K562 (cell line): Measurements from ENCODE around the gene SENP7. TPM values are rescaled to one million over a fixed set of nuclear protein-coding genes. Genes with fewer than 3 reads are reported as not detected.

Experiments used
- ATAC-seq: fragments of 200-7000 bp; cut with Tn5 transposase; 3 replicates; pipeline ENCODE4 v1.9.1; 2020; ENCODE audit warnings: moderate library complexity
- BruUV-seq: library from RNA; stranded (reverse); fragments of 400-500 nt; replicated peaks from 2 replicates; lab custom pipeline; 2021; lab: Mats Ljungman, UMichigan
- CTCF ChIA-PET: fragments of 300-600 bp; formaldehyde crosslinking; extraction: SDS; loops from one replicate; lab custom pipeline; 2021; ENCODE audit warnings: low intra/inter-chr PET ratio; lab: Yijun Ruan, JAX
- POLR2A ChIA-PET: fragments of 300-600, 350-650 bp; sonication (Branson Sonifier 250); formaldehyde crosslinking; extraction: SDS; loops from one replicate; lab custom pipeline; 2021; ENCODE audit warnings: antibody characterized with exemption, inconsistent platforms; lab: Yijun Ruan, JAX
- DNase-seq, 4 experiments: peaks; one replicate each; pipeline versions ENCODE4 v3.0.0 to v3.0.0-alpha.2; 2011 to 2018; ENCODE audit warnings: low spot score in 3 of 4, mixed read lengths in 3 of 4; ENCODE audit errors: extremely low read depth in 1 of 4
- FAIRE-seq: peaks from 2 replicates; lab custom pipeline; 2011; peaks lifted over from hg19 to GRCh38; lab: Jason Lieb, UNC
- H2AFZ ChIP-seq: 2 replicates; pipeline ENCODE4 v1.6.0; 2011; ENCODE audit warnings: low read depth, low read length, control low read depth, inconsistent platforms
- H3K27ac ChIP-seq: fragments of 200-600 bp; 3 replicates; pipeline ENCODE4 v1.8.0; 2011; ENCODE audit warnings: low read depth, mild to moderate bottlenecking, control low read depth, inconsistent platforms, low read length, moderate library complexity, mixed read lengths; ENCODE audit errors: extremely low read depth
- H3K27me3 ChIP-seq, 2 experiments: fragments of 300-600 bp in 1 of 2; 2 replicates in 1 of 2; 3 replicates in 1 of 2; pipeline versions ENCODE4 v1.6.0 to v1.8.0; 2011; ENCODE audit warnings: inconsistent platforms in 2 of 2, low read length in 2 of 2, mild to moderate bottlenecking in 1 of 2, mixed read lengths in 1 of 2, moderate library complexity in 1 of 2; ENCODE audit not compliant: control insufficient read depth in 2 of 2, insufficient read depth in 2 of 2
- H3K36me3 ChIP-seq: fragments of 300-600 bp; 3 replicates; pipeline ENCODE4 v1.8.0; 2011; ENCODE audit warnings: mild to moderate bottlenecking, low read length, inconsistent platforms; ENCODE audit not compliant: control insufficient read depth, insufficient read depth
- H3K4me1 ChIP-seq, 2 experiments: fragments of 200-600 bp in 1 of 2; replicated peaks in 1 of 2; 2 replicates in 1 of 2; 3 replicates in 1 of 2; pipeline versions ENCODE4 v1.5.1 to v1.8.0; 2011; ENCODE audit warnings: inconsistent platforms in 2 of 2, low read length in 2 of 2, mild to moderate bottlenecking in 1 of 2, mixed read lengths in 1 of 2, moderate library complexity in 1 of 2; ENCODE audit not compliant: control insufficient read depth in 2 of 2, insufficient read depth in 2 of 2
- H3K4me2 ChIP-seq: 2 replicates; pipeline ENCODE4 v1.6.1; 2011; ENCODE audit warnings: low read length, control low read depth, inconsistent platforms, mixed read lengths; ENCODE audit not compliant: insufficient read depth
- H3K4me3 ChIP-seq: fragments of 200-600 bp; sonication (generic), shearing (Covaris generic); 2 replicates; pipeline ENCODE4 v1.5.1; 2016; ENCODE audit warnings: control low read depth, inconsistent platforms
- H3K79me2 ChIP-seq: fragments of 200-600 bp; 3 replicates; pipeline ENCODE4 v1.8.0; 2011; ENCODE audit warnings: low read length, inconsistent platforms; ENCODE audit not compliant: control insufficient read depth, insufficient read depth
- H3K9ac ChIP-seq, 2 experiments: 2 replicates each; pipeline versions ENCODE4 v1.6.0 to v1.6.1; 2011; ENCODE audit warnings: low read depth in 2 of 2, low read length in 2 of 2, control low read depth in 1 of 2, inconsistent platforms in 1 of 2, mild to moderate bottlenecking in 1 of 2, mixed read lengths in 1 of 2; ENCODE audit not compliant: insufficient read depth in 1 of 2
- H3K9me1 ChIP-seq: one replicate; pipeline ENCODE4 v1.6.0; 2011; ENCODE audit warnings: inconsistent platforms, mild to moderate bottlenecking, low read length, moderate library complexity; ENCODE audit not compliant: control insufficient read depth, insufficient read depth
- H3K9me3 ChIP-seq: replicated peaks from 2 replicates; pipeline ENCODE4 v1.5.1; 2011; ENCODE audit warnings: low read depth, low read length, inconsistent platforms; ENCODE audit not compliant: control insufficient read depth, insufficient read depth
- H4K20me1 ChIP-seq: replicated peaks from 2 replicates; pipeline ENCODE4 v1.6.1; 2011; ENCODE audit warnings: low read length, inconsistent platforms, mixed read lengths; ENCODE audit not compliant: control insufficient read depth, insufficient read depth
- CHCHD3 ChIP-seq: fragments of 250-450 bp; sonication (Bioruptor Pico); IDR thresholded peaks from 2 replicates; pipeline ENCODE4 v2.1.2; 2022; ENCODE audit warnings: mild to moderate bottlenecking
- SIN3A ChIP-seq, 2 experiments: fragments of 150-350 bp in 1 of 2; IDR thresholded peaks; 2 replicates each; pipeline ENCODE4 v1.6.1; 2011 to 2016; ENCODE audit warnings: borderline replicate concordance in 2 of 2, low read depth in 2 of 2, low read length in 2 of 2, mild to moderate bottlenecking in 2 of 2, moderate library complexity in 2 of 2; ENCODE audit not compliant: control insufficient read depth in 1 of 2
- SMAD3 ChIP-seq: fragments of 450-650 bp; formaldehyde crosslinking; conservative IDR thresholded peaks from 2 replicates; pipeline ENCODE4 v1.4.0; 2020; ENCODE audit warnings: mild to moderate bottlenecking
- SMAD4 ChIP-seq: fragments of 250-450 bp; sonication (Bioruptor Pico); conservative IDR thresholded peaks from 2 replicates; pipeline ENCODE4 v1.8.0; 2021; ENCODE audit warnings: inconsistent platforms, mild to moderate bottlenecking, moderate library complexity
- THRAP3 ChIP-seq: fragments of 450-650 bp; IDR thresholded peaks from 2 replicates; pipeline ENCODE4 v1.6.1; 2016; ENCODE audit warnings: mild to moderate bottlenecking, inconsistent platforms, borderline replicate concordance
- ZFX ChIP-seq: sonication (generic); formaldehyde crosslinking; IDR thresholded peaks from 2 replicates; pipeline ENCODE4 v1.8.0; 2022; ENCODE audit warnings: mild to moderate bottlenecking, missing genetic modification reagents, moderate library complexity
- ZNF212 ChIP-seq: fragments of 450-650 bp; formaldehyde crosslinking; IDR thresholded peaks from 2 replicates; pipeline ENCODE4 v1.4.0; 2020; ENCODE audit warnings: mild to moderate bottlenecking
- WGBS: fragments of 100-300 bp; shearing (Covaris generic); methylation state at CpG from one replicate; pipeline ENCODE4 v1.1.6; 2016; ENCODE audit warnings: low coverage, mixed read lengths; ENCODE audit not compliant: insufficient coverage; ENCODE audit errors: missing lambda C conversion rate; 5-methylcytosine and 5-hydroxymethylcytosine counted together
- in situ Hi-C: fragments of 300-500 bp; cut with MboI; formaldehyde crosslinking; loops from 4 replicates; pipeline ENCODE4 v1.15.0; 2018; ENCODE audit warnings: inconsistent platforms, mixed read lengths
- intact Hi-C: fragments of 100-400 bp; cut with micrococcal nuclease; formaldehyde crosslinking; loops from 2 replicates; pipeline ENCODE4 v1.14.2; 2022
- polyA plus RNA-seq, 8 experiments: library from polyadenylated mRNA; depleted of rRNA in 4 of 8; stranded (reverse) in 5 of 8; unstranded in 3 of 8; fragments of >200 nt; fragmentation: Nextera tagmentation in 2 of 8; fragmentation: Illumina TruSeq in 1 of 8; extraction: Ambion mirVana in 2 of 8; extraction: Trizol in 1 of 8; gene quantifications; 2 replicates each; pipeline versions ENCODE4 v1.2.1 to v1.2.3, GENCODE V29; 2011 to 2014; ENCODE audit warnings: inconsistent platforms in 1 of 8, missing spikeins in 1 of 8
- total RNA-seq, 7 experiments: library from RNA; depleted of rRNA in 6 of 7; stranded (reverse); fragments of >200 nt in 6 of 7; fragmentation: Illumina TruSeq in 2 of 7; extraction: Trizol in 2 of 7; gene quantifications; 2 replicates each; pipeline versions ENCODE4 v1.2.1 to v1.2.3, GENCODE V29; 2011 to 2021; ENCODE audit warnings: low replicate concordance in 1 of 7
- TF ChIP-seq, protein P1 (sequence below): fragments of 450-650 bp; formaldehyde crosslinking; IDR thresholded peaks from 2 replicates; pipeline ENCODE4 v1.4.0; 2022; ENCODE audit warnings: missing genetic modification characterization

Gene SENP7
- total and polyA plus RNA-seq, 9 of the 15 experiments (the other 6 are each of a cell fraction or from before 2014, with no cell fraction given) = 4.1 to 21.9 (median 10.7) TPM

GRCh38 chr3:101536266-101536665 is 23.3 kb upstream of the SENP7 start (continued):
- no peak for TF ChIP-seq SMAD4 (CRISPR knock-in tag)
- TF ChIP-seq CHCHD3 (CRISPR knock-in tag) = no peak
- TF ChIP-seq SIN3A (IDR thresholded peaks at IDR 0.05; ENCODE audit: borderline replicate concordance in 2 of 2, control insufficient read depth in 1 of 2, low read depth in 2 of 2, low read length in 2 of 2) = no peak

GRCh38 chr3:101535221-101535620 is 22.2 kb upstream of the SENP7 start:
- Histone ChIP-seq H3K27ac (no peak overlapping the region), H3K79me2 (no peaks in the 10 kb centered on the region), H3K9me3 (no peaks in the 10 kb centered on the region), H2AFZ (no peak overlapping the region), H4K20me1 (no peaks in the 10 kb centered on the region), H3K4me1 (peaks cover 5 to 43% of the 10 kb centered on the region in 2 experiments), H3K4me3 (no peak overlapping the region), H3K9ac (no peak overlapping the region), H3K4me2 (no peak overlapping the region), H3K36me3 (no peaks in the 10 kb centered on the region), H3K27me3 (no peaks in the 10 kb centered on the region), H3K9me1 (no peaks in the 10 kb centered on the region)
- no peak for DNase-seq
- no peak for FAIRE-seq
- CTCF ChIA-PET = no interaction called here
- no peak for ATAC-seq
- TF ChIP-seq ZNF212 (CRISPR knock-in tag) (no peak), THRAP3 (no peak), ZFX (no peak), SMAD3 (CRISPR knock-in tag) (no peak)
- TF ChIP-seq, protein P1, sequence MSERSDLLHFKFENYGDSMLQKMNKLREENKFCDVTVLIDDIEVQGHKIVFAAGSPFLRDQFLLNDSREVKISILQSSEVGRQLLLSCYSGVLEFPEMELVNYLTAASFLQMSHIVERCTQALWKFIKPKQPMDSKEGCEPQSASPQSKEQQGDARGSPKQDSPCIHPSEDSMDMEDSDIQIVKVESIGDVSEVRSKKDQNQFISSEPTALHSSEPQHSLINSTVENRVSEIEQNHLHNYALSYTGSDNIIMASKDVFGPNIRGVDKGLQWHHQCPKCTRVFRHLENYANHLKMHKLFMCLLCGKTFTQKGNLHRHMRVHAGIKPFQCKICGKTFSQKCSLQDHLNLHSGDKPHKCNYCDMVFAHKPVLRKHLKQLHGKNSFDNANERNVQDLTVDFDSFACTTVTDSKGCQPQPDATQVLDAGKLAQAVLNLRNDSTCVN (CRISPR knock-in tag) = no peak
- intact Hi-C loops = no loop called here
- BruUV-seq = no TSS peak
- in situ Hi-C loops = no loop called here
- WGBS = 68% methylated on average over 5 of the region's 5 CpGs
- POLR2A ChIA-PET = interaction anchor here (1.0 kb wide), 1 partner anchor 142 kb away, joined by 4 read pairs; no protein-coding TSS in a partner anchor
